ENCODE results near the gene EIF4EBP2. TPM values are rescaled to one million over a fixed set of nuclear protein-coding genes. Genes with fewer than 3 reads are reported as not detected.
A peak's percentile ranks its signal among the peaks of the same experiment; 100 is the strongest.

The EIF4EBP2 gene
- total and polyA plus RNA-seq, 2 of the 13 experiments (the other 11 are each of a cell fraction or from before 2014, with no cell fraction given), result 16.9 to 22.0 TPM

DNA sequence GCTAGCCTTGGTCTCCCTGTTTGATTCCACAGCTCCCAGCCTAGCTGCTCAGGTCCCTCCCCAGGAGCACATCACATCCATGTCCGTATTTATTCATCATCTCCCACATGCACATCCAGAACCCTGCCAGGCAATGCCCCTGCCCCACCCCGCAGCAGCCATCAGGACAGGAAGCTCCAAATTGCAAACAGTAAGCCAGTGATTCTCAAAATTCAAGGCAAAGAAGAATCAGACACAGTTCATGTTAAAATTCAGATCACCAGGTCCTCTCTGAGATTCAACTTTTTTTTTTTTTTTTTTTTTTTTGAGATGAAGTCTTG is 39.2 kb upstream of the EIF4EBP2 start (continued):
- no peak for TF ChIP-seq ZNF562 (CRISPR knock-in tag; IDR thresholded peaks at IDR 0.05; ENCODE audit: borderline replicate concordance)
- no peak for TF ChIP-seq NCOA2 (CRISPR knock-in tag; IDR thresholded peaks at IDR 0.05)
- TF ChIP-seq MTA1 (CRISPR knock-in tag; IDR thresholded peaks at IDR 0.05; ENCODE audit: borderline replicate concordance), result no peak
- no peak for TF ChIP-seq RARG (CRISPR knock-in tag; IDR thresholded peaks at IDR 0.05; ENCODE audit: low read depth)
- TF ChIP-seq CREM (IDR thresholded peaks at IDR 0.05), result 0 out of 2 replicates have a peak, but pooled peaks have one; percentile 4
- no peak for TF ChIP-seq CREM (CRISPR knock-in tag; IDR thresholded peaks at IDR 0.05)
- peak; percentile 12; the same call in 1 of the 2 replicates for TF ChIP-seq PHF21A (CRISPR knock-in tag; IDR thresholded peaks at IDR 0.05)
- TF ChIP-seq HDAC1 (CRISPR knock-in tag; IDR thresholded peaks at IDR 0.05), result no peak
- TF ChIP-seq ZNF264 (CRISPR knock-in tag; IDR thresholded peaks at IDR 0.05), result no peak
- TF ChIP-seq ISL2 (CRISPR knock-in tag; IDR thresholded peaks at IDR 0.05), result no peak
- no peak for TF ChIP-seq ZNF652 (CRISPR knock-in tag; IDR thresholded peaks at IDR 0.05; ENCODE audit: borderline replicate concordance, low read depth)
- TF ChIP-seq MLLT10 (CRISPR knock-in tag; IDR thresholded peaks at IDR 0.05), result no peak
- peak; percentile 12; the same call in 1 of the 2 replicates for TF ChIP-seq ZNF430 (CRISPR knock-in tag; IDR thresholded peaks at IDR 0.05)
- TF ChIP-seq EP300 (IDR thresholded peaks at IDR 0.05; ENCODE audit: low read depth in 2 of 2, low read length in 2 of 2), result no peak
- TF ChIP-seq EP300 (CRISPR knock-in tag; IDR thresholded peaks at IDR 0.05; ENCODE audit: borderline replicate concordance), result no peak
- TF ChIP-seq PHF20 (CRISPR knock-in tag; IDR thresholded peaks at IDR 0.05), result no peak

GRCh38 chr10:70367195-70367796 is 36.6 kb upstream of the EIF4EBP2 start:
- Histone ChIP-seq H3K9me3 (ENCODE audit: low read length) (no peaks in the 10 kb centered on the region), H4K20me1 (ENCODE audit: insufficient read depth, low read length) (no peaks in the 10 kb centered on the region), H3K27ac (ENCODE audit: extremely low read length, insufficient read depth, low read length) (peak overlapping the region; percentile 22), H3K27me3 (ENCODE audit: control insufficient read depth in 1 of 2, insufficient read depth in 2 of 2, low read length in 2 of 2) (no peaks in the 10 kb centered on the region), H3K79me2 (ENCODE audit: insufficient read depth, low read length) (no peaks in the 10 kb centered on the region), H3K4me2 (ENCODE audit: low read depth, low read length) (no peak overlapping the region), H3K36me3 (replicated peaks in 1 of 2; ENCODE audit: control insufficient read depth in 1 of 2, insufficient read depth in 2 of 2, low read length in 2 of 2) (no peaks in the 10 kb centered on the region), H2AFZ (ENCODE audit: low read length) (no peak overlapping the region), H3K4me3 (replicated peaks in 1 of 3; ENCODE audit: insufficient read depth in 1 of 3, low read depth in 2 of 3, low read length in 3 of 3) (no peak overlapping the region), H3K9ac (ENCODE audit: insufficient read depth, low read depth, low read length) (no peak overlapping the region), H3K4me1 (ENCODE audit: insufficient read depth, low read length) (peaks cover 49% of the 10 kb centered on the region)
- POLR2A ChIA-PET, result interaction anchor here (0.6 to 2.4 kb wide), 2 partner anchors 10 to 135 kb away, joined by 3 to 10 read pairs; partner anchors contain the start of gene PPA1
- CTCF ChIA-PET (ENCODE audit: low intra/inter-chr PET ratio, low total read pairs), result interaction anchor here (0.6 kb wide), 1 partner anchor 15 kb away, joined by 3 read pairs; the partner anchor contains the start of gene LRRC20
- no TSS peak for BruUV-seq (replicated peaks)
- ATAC-seq (no peak), DNase-seq (ENCODE audit: low spot score) (no peak), FAIRE-seq (no peak)
- TF ChIP-seq ZNF687 (CRISPR knock-in tag; IDR thresholded peaks at IDR 0.05) (no peak), ZNF770 (CRISPR knock-in tag; IDR thresholded peaks at IDR 0.05) (peak; percentile 63; the same call in 1 of the 2 replicates), HOXA7 (CRISPR knock-in tag; IDR thresholded peaks at IDR 0.05) (no peak)
- 72% methylated on average over 8 of the region's 8 CpGs for WGBS (ENCODE audit: low lambda C conversion rate)
- in situ Hi-C loops (cut with HindIII; ENCODE audit: extremely low pct_ligation_motif_present, low pct_unique_long_range_greater_than_20kb), result no loop called here
- intact Hi-C loops (cut with micrococcal nuclease; ENCODE audit: unreplicated experiment), result no loop called here
